Activated CD4-positive, alpha-beta T cell treated with anti-CD3 and anti-CD28 coated beads, Interleukin-2, amount 10 ng/mL, durations not matched to agents 7 days and 5 days (primary cell): Measurements from ENCODE around the gene THAP3. TPM values are rescaled to one million over a fixed set of nuclear protein-coding genes. Genes with fewer than 3 reads are reported as not detected.

Experiments used
- CTCF ChIA-PET: fragments of 350-600 bp; sonication (Branson Sonifier 250); formaldehyde crosslinking; loops from one replicate; lab custom pipeline; 2021; ENCODE audit warnings: antibody characterized with exemption; lab: Charles Lee
- POLR2A ChIA-PET: fragments of 350-600 bp; sonication (Branson Sonifier 250); formaldehyde crosslinking; loops from one replicate; lab custom pipeline; 2021; ENCODE audit warnings: antibody characterized with exemption; lab: Charles Lee
- DNase-seq: peaks from one replicate; pipeline ENCODE4 v3.0.0-alpha.2; 2020
- H3K27ac Mint-ChIP-seq: one replicate; pipeline ENCODE4 v1.8.0; 2021; ENCODE audit warnings: mild to moderate bottlenecking, moderate library complexity, mixed read lengths
- H3K27me3 Mint-ChIP-seq: one replicate; pipeline ENCODE4 v1.8.0; 2021; ENCODE audit warnings: mixed read lengths
- H3K36me3 Mint-ChIP-seq: one replicate; pipeline ENCODE4 v1.8.0; 2021; ENCODE audit warnings: low read depth, mixed read lengths
- H3K4me1 Mint-ChIP-seq: one replicate; pipeline ENCODE4 v1.8.0; 2021; ENCODE audit warnings: mixed read lengths
- H3K4me3 Mint-ChIP-seq: one replicate; pipeline ENCODE4 v1.8.0; 2021; ENCODE audit warnings: mild to moderate bottlenecking, moderate library complexity, mixed read lengths
- H3K9me3 Mint-ChIP-seq: one replicate; pipeline ENCODE4 v1.8.0; 2021; ENCODE audit warnings: mixed read lengths
- total RNA-seq, 2 experiments: library from RNA; stranded (reverse); gene quantifications; one replicate each; pipeline ENCODE4 v1.2.3, GENCODE V29; 2021

THAP3 gene
- total RNA-seq, 2 experiments from 2014 or later = 18.2 to 19.5 TPM

DNA sequence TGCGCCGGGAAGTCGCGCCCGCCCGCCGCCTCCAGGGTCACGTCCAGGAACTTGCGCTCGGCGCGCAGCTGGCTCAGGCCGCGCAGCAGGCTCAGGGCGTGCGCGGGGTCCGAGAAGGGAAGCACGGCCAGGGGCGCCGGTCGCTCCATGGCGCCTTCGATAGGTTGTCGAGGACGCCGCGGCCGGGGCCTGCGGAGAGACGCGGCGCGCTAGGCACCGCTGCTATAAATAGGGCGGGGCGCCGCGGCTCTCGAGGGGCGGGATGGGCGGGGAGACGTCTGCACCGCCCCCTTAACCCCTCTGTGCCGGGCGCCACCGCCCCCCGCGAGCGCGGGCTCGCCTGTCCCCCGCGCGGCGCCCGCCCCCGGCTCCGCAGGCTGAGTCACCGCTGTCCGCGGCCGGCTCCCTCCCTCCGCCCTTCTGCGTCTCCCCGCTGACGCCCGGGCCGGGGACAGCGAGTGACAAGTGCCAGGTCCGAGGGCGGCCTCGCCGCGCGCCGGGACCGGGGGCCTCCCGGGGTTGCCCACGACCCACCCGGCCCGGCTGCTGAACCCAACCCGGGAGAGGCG lies 21.9 kb upstream of the THAP3 start, which contains the start of gene KLHL21:
Gene KLHL21, minus strand, starts transcription at position 201 of the 569 bp plus-strand sequence. Its CDS starts 52 bp downstream, at position 149.
- H3K27me3 Mint-ChIP-seq = no peaks in the 10 kb centered on the region
- peaks cover 33% of the 10 kb centered on the region for H3K4me1 Mint-ChIP-seq
- CTCF ChIA-PET = interaction anchor here (0.8 to 3.5 kb wide), 8 partner anchors 10 to 114 kb away, joined by 3 to 13 read pairs (median 4); partner anchors contain the start of genes NOL9 and TAS1R1
- peak within 1 kb of the TSS; percentile 98 for H3K27ac Mint-ChIP-seq
- peak within 1 kb of the TSS; percentile 86 for H3K4me3 Mint-ChIP-seq
- no peaks in the 10 kb centered on the region for H3K9me3 Mint-ChIP-seq
- H3K36me3 Mint-ChIP-seq = peaks cover 15% of the 10 kb centered on the region
- peak; percentile 76 for DNase-seq
- POLR2A ChIA-PET = no interaction called here

DNA sequence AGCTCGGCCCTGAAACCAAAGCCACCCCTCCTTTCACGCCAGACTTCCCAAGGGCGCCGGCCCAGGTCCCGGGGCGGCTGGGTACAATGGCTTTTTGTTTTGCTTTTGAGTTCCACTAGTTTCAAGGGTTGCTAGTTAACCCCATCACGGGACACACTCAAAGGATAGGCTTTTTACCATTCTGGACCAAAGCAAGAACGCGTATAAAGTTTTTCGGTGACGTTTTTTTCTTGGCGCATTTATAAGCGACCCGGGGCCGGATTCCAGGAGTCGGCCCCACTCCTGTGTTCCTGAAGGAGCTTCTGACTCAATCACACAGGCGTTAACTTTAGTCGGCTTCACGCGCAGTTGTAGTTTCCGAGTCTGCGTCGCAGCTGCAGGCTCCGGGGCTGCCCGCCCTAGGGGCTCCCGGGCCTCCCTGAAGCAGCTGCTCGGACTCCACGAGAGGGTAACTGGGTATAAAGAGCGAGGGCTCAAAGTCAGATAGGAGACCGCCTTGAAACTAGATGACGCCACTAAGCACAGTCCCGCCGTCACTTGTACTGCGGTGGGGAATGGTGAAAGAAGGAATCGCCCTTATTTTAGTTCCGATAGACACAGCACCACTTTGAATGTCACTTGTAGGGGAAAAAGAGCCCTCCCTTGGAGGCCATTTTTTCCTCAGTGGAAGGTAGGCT lies 21.3 kb upstream of the THAP3 start:
- DNase-seq = peak; percentile 67
- ChIA-PET CTCF (interaction anchor here (1.1 to 3.5 kb wide), 5 partner anchors 9 to 50 kb away, joined by 4 to 13 read pairs (median 9); partner anchors contain the start of genes NOL9 and TAS1R1), POLR2A (interaction anchor here (0.6 to 0.7 kb wide), 2 partner anchors 20 to 394 kb away, joined by 3 read pairs; no protein-coding TSS in a partner anchor)
- H3K4me1 Mint-ChIP-seq = peaks cover 30% of the 10 kb centered on the region
- H3K27me3 Mint-ChIP-seq = no peaks in the 10 kb centered on the region
- peaks cover 11% of the 10 kb centered on the region for H3K36me3 Mint-ChIP-seq
- H3K27ac Mint-ChIP-seq = peak overlapping the region; percentile 98
- H3K4me3 Mint-ChIP-seq = peak overlapping the region; percentile 77
- no peaks in the 10 kb centered on the region for H3K9me3 Mint-ChIP-seq

DNA sequence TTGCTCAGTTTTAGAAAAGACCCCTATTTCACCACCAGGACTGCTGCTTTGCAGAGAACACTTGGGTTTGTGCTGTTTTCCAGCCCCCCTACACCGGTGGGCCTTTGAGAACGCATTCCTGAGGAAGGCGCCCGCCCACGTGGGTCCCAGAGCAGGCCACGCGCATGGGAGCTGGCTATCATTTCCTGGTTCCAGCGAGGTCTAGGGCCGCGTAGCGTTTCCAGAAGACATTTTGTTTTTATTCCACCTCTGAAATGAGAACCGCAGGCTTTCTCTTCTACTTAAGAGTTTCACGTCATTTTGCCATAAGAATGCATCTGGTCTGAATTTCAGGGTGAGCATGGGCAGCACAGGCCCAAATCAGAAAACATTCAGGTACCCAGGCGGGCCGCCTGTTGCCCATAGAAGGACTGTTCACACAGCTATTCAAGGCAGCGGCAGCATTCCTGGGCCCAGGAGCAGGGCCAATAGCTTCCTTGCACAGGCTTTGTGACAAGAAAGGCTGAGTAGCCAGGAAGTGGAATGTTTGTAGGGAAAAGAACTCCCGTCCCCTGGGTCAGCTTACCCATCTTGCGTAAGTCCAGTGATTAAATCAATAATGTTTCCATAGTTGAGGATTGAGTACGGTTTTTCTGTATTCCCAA lies 20.6 kb upstream of the THAP3 start:
- DNase-seq = peak; percentile 28
- Mint-ChIP-seq H3K4me1 (peaks cover 26% of the 10 kb centered on the region), H3K9me3 (no peaks in the 10 kb centered on the region), H3K27ac (peak overlapping the region; percentile 98), H3K36me3 (peaks cover 11% of the 10 kb centered on the region), H3K27me3 (no peaks in the 10 kb centered on the region), H3K4me3 (peak overlapping the region; percentile 77)
- ChIA-PET CTCF (interaction anchor here (1.0 to 2.8 kb wide), 4 partner anchors 8 to 50 kb away, joined by 3 to 10 read pairs (median 6); partner anchors contain the start of genes NOL9 and TAS1R1), POLR2A (interaction anchor here (0.6 kb wide), 1 partner anchor 394 kb away, joined by 3 read pairs; no protein-coding TSS in a partner anchor)

DNA sequence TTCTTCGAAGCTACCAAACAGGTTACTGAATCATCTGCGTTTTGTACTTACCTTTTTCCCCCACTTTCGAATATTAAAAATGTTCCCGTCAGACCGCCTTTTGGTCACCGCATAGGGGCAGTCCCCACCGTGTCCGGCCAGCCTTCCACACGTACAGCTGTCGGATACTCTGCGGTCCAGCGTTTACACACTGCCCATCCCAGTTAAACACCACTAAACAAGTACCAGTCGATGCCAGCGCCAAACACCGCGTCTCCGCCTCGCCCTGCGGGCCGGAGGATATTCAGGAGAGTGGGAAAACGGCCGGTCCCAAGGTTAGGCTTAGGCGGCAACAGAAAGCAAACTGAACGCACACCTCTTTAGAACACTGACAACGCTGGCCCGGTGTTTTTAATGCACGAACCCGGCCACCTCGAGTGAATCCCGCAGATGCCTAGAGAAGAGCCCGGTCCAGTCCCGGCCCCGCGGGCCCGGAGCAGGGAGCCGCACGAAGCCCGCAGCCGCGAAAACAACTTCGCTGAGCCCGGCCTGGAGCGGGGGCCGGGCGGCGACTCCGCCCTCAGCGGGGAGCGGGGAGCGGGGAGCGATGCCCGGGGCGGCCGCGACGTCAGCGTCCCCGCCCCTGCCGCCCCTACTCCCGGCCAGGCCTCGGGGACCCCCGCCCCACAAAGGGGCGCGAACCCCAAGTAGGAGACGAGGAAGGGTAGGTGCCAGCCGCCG lies 11.9 kb upstream of the THAP3 start:
- peak overlapping the region; percentile 92 for H3K4me3 Mint-ChIP-seq
- DNase-seq = no peak
- ChIA-PET POLR2A (interaction anchor here (0.6 kb wide), 1 partner anchor 146 kb away, joined by 3 read pairs; no protein-coding TSS in a partner anchor), CTCF (interaction anchor here (0.7 to 2.2 kb wide), 2 partner anchors 9 to 10 kb away, joined by 3 to 10 read pairs; partner anchors contain the start of gene KLHL21)
- peaks cover 7% of the 10 kb centered on the region for H3K27me3 Mint-ChIP-seq
- H3K9me3 Mint-ChIP-seq = no peaks in the 10 kb centered on the region
- peak overlapping the region; percentile 90 for H3K27ac Mint-ChIP-seq
- peaks cover 8% of the 10 kb centered on the region for H3K36me3 Mint-ChIP-seq
- peaks cover 26% of the 10 kb centered on the region for H3K4me1 Mint-ChIP-seq

DNA sequence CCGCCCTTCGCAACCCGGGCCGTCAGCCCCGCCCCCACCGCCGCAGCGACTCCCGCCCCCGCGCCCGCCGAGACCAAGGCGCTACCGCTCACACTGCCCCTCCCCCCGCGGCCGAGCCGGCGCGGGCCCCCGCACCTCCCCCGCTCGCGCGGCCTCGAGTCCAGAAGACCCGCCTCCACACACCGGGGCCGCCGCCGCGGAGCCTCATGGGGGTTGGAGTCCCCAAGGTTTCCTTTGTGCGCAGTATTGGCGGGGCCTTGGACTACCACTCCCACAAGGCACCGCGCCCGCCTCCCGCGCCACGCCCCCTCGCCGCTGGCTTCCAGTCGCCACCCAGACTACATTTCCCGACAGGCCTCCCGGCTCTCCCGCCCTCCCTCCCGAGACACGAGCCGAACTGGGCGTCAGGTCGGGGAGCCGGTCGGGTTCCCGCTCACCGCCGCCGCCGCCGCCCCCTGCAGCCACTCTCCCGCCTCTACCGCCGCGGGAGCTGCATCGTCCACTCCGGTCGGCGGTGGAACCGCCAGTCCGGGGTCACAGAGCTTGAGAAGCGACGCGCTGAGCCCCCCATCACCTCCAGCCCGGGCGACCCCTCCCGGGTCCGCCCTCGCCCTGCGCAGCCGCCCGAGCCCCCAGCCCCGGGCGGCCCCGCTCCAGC lies 11.2 kb upstream of the THAP3 start, which contains the start of gene PHF13:
Gene PHF13, plus strand, starts transcription at position 371 of the 658 bp plus-strand sequence. CDS start 336 bp downstream, outside the sequence.
- peaks cover 26% of the 10 kb centered on the region for H3K4me1 Mint-ChIP-seq
- peak; percentile 99 for DNase-seq
- peak within 1 kb of the TSS; percentile 92 for H3K4me3 Mint-ChIP-seq
- H3K27me3 Mint-ChIP-seq = peaks cover 7% of the 10 kb centered on the region
- H3K9me3 Mint-ChIP-seq = no peaks in the 10 kb centered on the region
- H3K36me3 Mint-ChIP-seq = peaks cover 9% of the 10 kb centered on the region
- POLR2A ChIA-PET = interaction anchor here (0.6 kb wide), 1 partner anchor 147 kb away, joined by 3 read pairs; no protein-coding TSS in a partner anchor
- CTCF ChIA-PET = interaction anchor here (0.6 to 2.2 kb wide), 2 partner anchors 11 kb away, joined by 3 to 10 read pairs; partner anchors contain the start of genes KLHL21 and THAP3
- peak within 1 kb of the TSS; percentile 90 for H3K27ac Mint-ChIP-seq

DNA sequence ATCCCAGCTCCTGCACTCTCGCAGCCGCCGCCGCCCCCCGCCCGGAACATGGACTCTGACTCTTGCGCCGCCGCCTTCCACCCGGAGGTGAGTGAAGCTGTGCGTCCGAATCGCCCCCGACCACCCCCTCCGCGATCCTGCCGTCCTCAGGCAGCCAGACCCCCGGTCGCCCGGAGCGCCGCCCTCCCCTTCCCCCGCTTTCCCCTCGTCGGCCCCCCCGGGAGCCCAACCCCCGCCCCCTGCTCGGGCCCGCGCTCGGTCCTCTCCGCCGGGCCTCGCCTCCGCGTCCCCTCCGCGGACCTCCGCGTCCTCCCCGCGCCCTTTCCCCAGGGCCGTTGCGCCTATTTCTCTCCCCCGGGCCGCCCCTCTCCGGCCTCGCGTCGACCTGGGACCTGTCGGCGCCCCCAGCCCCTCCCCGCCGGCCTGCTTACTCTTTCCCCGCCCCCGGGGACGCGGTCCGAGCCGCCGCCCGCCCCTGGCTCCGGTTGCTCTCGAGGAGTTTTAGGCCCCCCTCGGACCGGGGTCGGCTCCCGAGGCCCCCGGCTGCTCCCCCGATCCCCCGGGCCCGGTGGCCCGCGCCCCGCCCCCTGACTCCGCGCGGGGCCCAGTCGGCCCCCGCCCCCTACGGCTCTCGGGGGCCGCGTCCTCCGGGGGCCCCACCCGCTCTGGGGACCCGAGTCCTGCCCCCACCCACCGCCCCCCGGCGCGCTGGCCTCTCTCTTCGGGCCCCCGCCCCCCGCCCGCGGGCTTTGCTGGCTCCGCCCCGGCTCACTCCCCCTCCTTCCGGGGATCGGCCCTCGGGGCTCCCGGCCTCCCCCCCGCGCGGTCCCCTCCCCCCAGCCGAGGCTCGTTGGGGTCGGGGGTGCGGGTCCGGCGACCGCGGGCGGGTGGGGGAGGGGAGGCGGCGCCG lies 10.4 kb upstream of the THAP3 start:
- H3K4me1 Mint-ChIP-seq = peaks cover 26% of the 10 kb centered on the region
- H3K27me3 Mint-ChIP-seq = peaks cover 7% of the 10 kb centered on the region
- POLR2A ChIA-PET = no interaction called here
- no peaks in the 10 kb centered on the region for H3K9me3 Mint-ChIP-seq
- peak overlapping the region; percentile 81 for H3K4me3 Mint-ChIP-seq
- peak; percentile 57 for DNase-seq
- H3K36me3 Mint-ChIP-seq = peaks cover 9% of the 10 kb centered on the region
- peak overlapping the region; percentile 73 for H3K27ac Mint-ChIP-seq
- CTCF ChIA-PET = interaction anchor here (0.6 kb wide), 1 partner anchor 11 kb away, joined by 3 read pairs; the partner anchor contains the start of gene THAP3

DNA sequence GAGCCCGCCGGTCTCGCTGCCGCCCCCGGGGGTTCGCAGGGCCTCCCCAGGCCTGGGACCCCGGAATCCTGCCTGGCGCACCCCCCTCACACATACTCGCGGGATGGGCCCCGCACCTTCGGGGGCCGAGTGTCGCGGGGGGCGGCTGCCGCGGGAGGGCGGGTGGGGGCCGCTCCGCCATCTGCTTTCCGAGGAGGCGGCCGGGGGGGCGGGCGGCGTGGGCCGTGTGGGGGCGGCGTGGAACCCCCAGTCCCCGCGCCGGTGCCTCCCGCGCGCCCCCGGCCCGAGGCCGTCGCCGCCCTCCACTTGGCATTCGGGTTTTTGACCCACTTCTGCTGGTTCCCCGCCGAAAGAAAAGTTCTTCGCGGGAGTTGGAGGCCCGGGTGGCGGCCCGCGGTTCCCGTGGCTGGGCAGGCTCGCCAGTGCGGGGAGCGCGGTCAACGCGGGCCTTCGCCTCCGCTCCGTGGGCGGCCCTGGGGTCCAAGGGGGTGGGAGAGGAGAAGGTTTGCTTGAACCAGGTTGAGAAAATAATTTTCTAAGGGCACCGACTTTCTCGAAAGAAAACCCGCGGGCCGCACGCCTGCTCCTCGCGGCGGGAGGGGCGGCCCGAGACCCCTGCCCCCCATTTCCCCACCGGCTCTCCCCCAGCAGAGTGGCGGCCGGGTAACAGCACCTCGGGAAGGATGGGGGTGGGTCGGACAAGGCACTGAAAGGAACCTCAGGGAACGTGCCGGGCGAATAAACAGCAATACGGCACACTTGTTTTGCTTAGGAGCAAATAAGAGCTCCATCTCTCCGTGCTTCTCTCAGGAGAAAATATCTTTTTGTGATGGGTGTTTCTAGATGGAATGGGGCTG lies 9.5 kb upstream of the THAP3 start:
- POLR2A ChIA-PET = interaction anchor here (0.6 kb wide), 1 partner anchor 9 kb away, joined by 4 read pairs; no protein-coding TSS in a partner anchor
- Mint-ChIP-seq H3K27ac (peak overlapping the region; percentile 77), H3K36me3 (peaks cover 13% of the 10 kb centered on the region)

DNA sequence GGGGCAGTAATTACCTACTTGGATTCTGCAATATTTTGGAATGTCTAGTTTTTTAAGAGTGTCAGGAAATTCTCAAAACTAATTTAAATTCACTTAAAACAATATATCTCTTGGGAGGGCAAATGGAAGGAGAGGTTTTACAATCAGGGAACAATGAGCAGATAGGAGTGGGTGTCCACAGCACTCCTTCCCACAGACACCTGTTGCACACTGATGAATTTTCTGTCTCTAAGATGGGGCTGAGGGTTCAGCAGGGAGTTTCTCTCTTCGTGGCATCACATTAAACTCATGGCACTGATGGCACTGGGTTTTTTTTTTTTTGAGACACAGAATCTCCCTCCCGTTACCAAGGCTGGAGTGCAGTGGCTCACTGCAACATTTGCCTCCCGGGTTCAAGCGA lies 5.6 kb upstream of the THAP3 start:
- H3K36me3 Mint-ChIP-seq = peaks cover 24% of the 10 kb centered on the region
- H3K9me3 Mint-ChIP-seq = no peaks in the 10 kb centered on the region
- POLR2A ChIA-PET = no interaction called here
- peaks cover 11% of the 10 kb centered on the region for H3K4me1 Mint-ChIP-seq
- CTCF ChIA-PET = interaction anchor here (0.7 to 1.4 kb wide), 2 partner anchors 17 to 1225 kb away, joined by 3 to 4 read pairs; no protein-coding TSS in a partner anchor
- no peak overlapping the region for H3K27ac Mint-ChIP-seq
- no peak for DNase-seq
- H3K4me3 Mint-ChIP-seq = no peak overlapping the region
- H3K27me3 Mint-ChIP-seq = peaks cover 2% of the 10 kb centered on the region

More for the DNA sequence above, 9.5 kb upstream of the THAP3 start:
- CTCF ChIA-PET = interaction anchor here (0.9 to 1.0 kb wide), 2 partner anchors 8 to 10 kb away, joined by 3 read pairs; no protein-coding TSS in a partner anchor
- Mint-ChIP-seq H3K27me3 (peaks cover 7% of the 10 kb centered on the region), H3K9me3 (no peaks in the 10 kb centered on the region), H3K4me3 (peak overlapping the region; percentile 73), H3K4me1 (peaks cover 22% of the 10 kb centered on the region)
- peak; percentile 13 for DNase-seq

DNA sequence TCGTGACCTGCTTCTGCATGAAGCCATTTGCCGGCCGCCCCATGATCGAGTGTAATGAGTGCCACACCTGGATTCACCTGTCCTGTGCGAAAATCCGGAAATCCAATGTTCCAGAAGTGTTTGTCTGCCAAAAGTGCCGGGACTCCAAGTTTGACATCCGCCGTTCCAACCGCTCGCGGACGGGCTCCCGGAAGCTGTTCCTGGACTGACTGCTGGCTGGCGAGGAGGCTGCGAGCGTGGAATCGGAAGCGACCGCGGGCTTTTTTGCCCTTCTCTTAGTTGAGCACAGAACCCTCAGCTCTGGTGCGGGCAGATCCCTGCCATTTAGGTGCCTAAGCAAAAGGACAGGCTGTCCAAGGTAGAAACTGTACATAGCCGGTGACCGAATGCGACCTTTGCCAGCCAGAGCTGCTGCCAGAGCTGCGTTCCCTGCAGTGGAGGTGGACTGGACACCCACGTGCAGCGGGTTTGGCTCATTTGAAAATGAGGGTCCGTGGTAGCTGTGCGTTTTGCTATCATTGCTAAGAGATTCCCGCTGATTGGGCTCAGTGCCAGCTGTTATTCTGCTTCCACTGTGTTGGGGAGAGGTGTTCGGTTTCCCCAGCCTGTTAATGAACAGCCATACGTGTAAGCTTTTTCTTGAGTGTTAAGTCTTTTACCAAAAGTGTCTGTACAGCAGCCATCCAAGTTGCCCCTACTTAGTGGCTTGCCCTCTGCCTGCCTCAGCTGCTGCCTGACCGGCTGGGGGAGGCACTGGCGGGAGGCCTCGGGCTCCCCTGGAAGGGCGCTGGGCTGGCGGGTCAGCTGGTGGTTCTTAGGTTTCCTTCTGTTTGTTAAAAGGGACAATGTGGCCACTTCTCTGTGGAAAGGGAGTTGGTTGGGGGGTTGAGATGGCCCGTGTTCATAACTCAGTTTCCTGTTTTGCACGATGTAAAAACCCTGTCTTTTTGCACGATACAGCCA lies 3.0 kb upstream of the THAP3 start:
- Mint-ChIP-seq H3K36me3 (peaks cover 24% of the 10 kb centered on the region), H3K27me3 (no peaks in the 10 kb centered on the region), H3K4me3 (no peak overlapping the region), H3K4me1 (peaks cover 18% of the 10 kb centered on the region), H3K27ac (no peak overlapping the region), H3K9me3 (no peaks in the 10 kb centered on the region)
- POLR2A ChIA-PET = no interaction called here
- no peak for DNase-seq
- CTCF ChIA-PET = interaction anchor here (1.0 to 1.7 kb wide), 2 partner anchors 20 to 67 kb away, joined by 3 to 6 read pairs; partner anchors contain the start of gene NOL9
